Urinary bladder (tissue), 4 donors: ENCODE measurements around the gene ARHGEF5. TPM values are rescaled to one million over a fixed set of nuclear protein-coding genes. Genes with fewer than 3 reads are reported as not detected.
"Not testable (repeated sequence)": the region's sequence is repeated elsewhere in the genome, so short reads cannot be mapped to it uniquely, and the experiment has no call there.

Source experiments
- DNase-seq: peaks from one replicate; pipeline ENCODE4 v3.0.0-alpha.2; 2015; ENCODE audit errors: extremely low spot score
- H3K27ac ChIP-seq: one replicate; pipeline ENCODE4 v1.5.1; 2013; ENCODE audit warnings: low read depth, mild to moderate bottlenecking, moderate library complexity
- H3K36me3 ChIP-seq: one replicate; pipeline ENCODE4 v1.6.1; 2013; ENCODE audit warnings: mild to moderate bottlenecking, moderate library complexity; ENCODE audit not compliant: insufficient read depth
- H3K4me1 ChIP-seq: one replicate; pipeline ENCODE4 v1.6.1; 2013; ENCODE audit warnings: mild to moderate bottlenecking, moderate library complexity; ENCODE audit not compliant: insufficient read depth
- H3K4me3 ChIP-seq: one replicate; pipeline ENCODE4 v1.5.1; 2013; ENCODE audit warnings: low read depth, low read length
- WGBS: extraction: QIAGEN DNeasy Blood & Tissue Kit; methylation state at CpG from one replicate; pipeline ENCODE4 v1.1.7; 2013; 5-methylcytosine and 5-hydroxymethylcytosine counted together
- polyA plus RNA-seq: library from polyadenylated mRNA; stranded (reverse); fragments of 200-250 nt; gene quantifications from one replicate; pipeline ENCODE4 v1.2.3, GENCODE V29; 2013
- total RNA-seq: library from RNA; depleted of rRNA; stranded (reverse); fragments of >200 nt; gene quantifications from one replicate; pipeline ENCODE4 v1.2.3, GENCODE V29; 2014
- donor health status: healthy with polysubstance abuse.
- donor health status: healthy.

Gene ARHGEF5
- total and polyA plus RNA-seq, 2 donors: 3.6 to 4.4 TPM

- WGBS: 86% methylated on average over 4 of the region's 4 CpGs
Observed at GRCh38 chr7:144418931-144419330, 63.7 kb downstream of the ARHGEF5 start.

GRCh38 chr7:144427539-144427938 is 72.3 kb downstream of the ARHGEF5 start:
- H3K4me3 ChIP-seq, H3K4me1 ChIP-seq, DNase-seq, H3K36me3 ChIP-seq, H3K27ac ChIP-seq: not testable (repeated sequence)
- WGBS: 47% methylated on average over 2 of the region's 2 CpGs

More at GRCh38 chr7:144418931-144419330, 63.7 kb downstream of the ARHGEF5 start:
- not testable (repeated sequence) for H3K27ac ChIP-seq, H3K36me3 ChIP-seq, H3K4me1 ChIP-seq, H3K4me3 ChIP-seq, DNase-seq

GRCh38 chr7:144428431-144428830 is 73.2 kb downstream of the ARHGEF5 start:
- H3K36me3 ChIP-seq: no peaks in the 10 kb centered on the region
- DNase-seq: no peak
- WGBS: 80% methylated on average over 2 of the region's 2 CpGs
- no peak overlapping the region for H3K4me3 ChIP-seq
- no peak overlapping the region for H3K27ac ChIP-seq
- no peaks in the 10 kb centered on the region for H3K4me1 ChIP-seq

Other genes with a start within 250 kb of the ARHGEF5 start
- gene OR2A2, start 245.8 kb upstream of the ARHGEF5 start, total RNA-seq: not detected
- gene OR2A2, start 245.8 kb upstream of the ARHGEF5 start, polyA plus RNA-seq: not detected
- not detected for gene OR2A14, start 232.2 kb upstream of the ARHGEF5 start, total RNA-seq
- not detected for gene OR2A14, start 232.2 kb upstream of the ARHGEF5 start, polyA plus RNA-seq
- 7.8 TPM for gene CTAGE4, start 171.9 kb upstream of the ARHGEF5 start, total RNA-seq
- 0.27 TPM for gene CTAGE4, start 171.9 kb upstream of the ARHGEF5 start, polyA plus RNA-seq
- gene ARHGEF35, start 159.6 kb upstream of the ARHGEF5 start, total RNA-seq: 6.5 TPM
- 2.9 TPM for gene ARHGEF35, start 159.6 kb upstream of the ARHGEF5 start, polyA plus RNA-seq
- gene OR2A42, start 115.8 kb upstream of the ARHGEF5 start, total RNA-seq: 0.42 TPM
- 0.04 TPM for gene OR2A42, start 115.8 kb upstream of the ARHGEF5 start, polyA plus RNA-seq
- 5.6 TPM for gene OR2A7, start 90.6 kb upstream of the ARHGEF5 start, total RNA-seq
- 1.2 TPM for gene OR2A7, start 90.6 kb upstream of the ARHGEF5 start, polyA plus RNA-seq
- gene CTAGE8, start 86.1 kb upstream of the ARHGEF5 start, total RNA-seq: 0.79 TPM
- gene CTAGE8, start 86.1 kb upstream of the ARHGEF5 start, polyA plus RNA-seq: 0.42 TPM
- 0.05 TPM for gene OR2A1, start 43.0 kb upstream of the ARHGEF5 start, total RNA-seq
- 0.23 TPM for gene OR2A1, start 43.0 kb upstream of the ARHGEF5 start, polyA plus RNA-seq
- not detected for gene NOBOX, start 48.3 kb downstream of the ARHGEF5 start, total RNA-seq
- gene NOBOX, start 48.3 kb downstream of the ARHGEF5 start, polyA plus RNA-seq: not detected